Measurements from ENCODE around the gene GLOD4. TPM values are rescaled to one million over a fixed set of nuclear protein-coding genes. Genes with fewer than 3 reads are reported as not detected.

The GLOD4 gene
- total RNA-seq, 6 experiments from 2014 or later: 34.6 to 66.4 (median 39.9) TPM

DNA sequence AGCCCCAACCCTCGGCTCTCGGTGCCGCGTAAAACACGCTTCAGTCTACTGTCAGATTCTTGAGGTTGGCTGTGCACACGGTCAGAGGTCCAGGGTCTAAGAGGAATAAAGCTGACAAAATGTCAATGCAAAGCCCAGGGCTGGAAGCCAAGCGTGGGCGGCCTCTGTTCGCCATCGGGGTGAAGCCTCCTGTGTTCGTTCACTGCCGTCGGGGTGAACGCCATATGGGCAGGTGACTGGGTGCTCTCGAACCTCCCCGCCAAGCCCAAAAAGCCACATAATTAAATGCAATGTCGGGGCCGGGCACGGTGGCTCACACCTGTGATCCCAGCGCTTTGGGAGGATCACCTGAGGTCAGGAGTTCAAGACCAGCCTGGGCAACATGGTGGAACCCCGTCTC is 44.7 kb upstream of the GLOD4 start:
- TF ChIP-seq, protein P1, sequence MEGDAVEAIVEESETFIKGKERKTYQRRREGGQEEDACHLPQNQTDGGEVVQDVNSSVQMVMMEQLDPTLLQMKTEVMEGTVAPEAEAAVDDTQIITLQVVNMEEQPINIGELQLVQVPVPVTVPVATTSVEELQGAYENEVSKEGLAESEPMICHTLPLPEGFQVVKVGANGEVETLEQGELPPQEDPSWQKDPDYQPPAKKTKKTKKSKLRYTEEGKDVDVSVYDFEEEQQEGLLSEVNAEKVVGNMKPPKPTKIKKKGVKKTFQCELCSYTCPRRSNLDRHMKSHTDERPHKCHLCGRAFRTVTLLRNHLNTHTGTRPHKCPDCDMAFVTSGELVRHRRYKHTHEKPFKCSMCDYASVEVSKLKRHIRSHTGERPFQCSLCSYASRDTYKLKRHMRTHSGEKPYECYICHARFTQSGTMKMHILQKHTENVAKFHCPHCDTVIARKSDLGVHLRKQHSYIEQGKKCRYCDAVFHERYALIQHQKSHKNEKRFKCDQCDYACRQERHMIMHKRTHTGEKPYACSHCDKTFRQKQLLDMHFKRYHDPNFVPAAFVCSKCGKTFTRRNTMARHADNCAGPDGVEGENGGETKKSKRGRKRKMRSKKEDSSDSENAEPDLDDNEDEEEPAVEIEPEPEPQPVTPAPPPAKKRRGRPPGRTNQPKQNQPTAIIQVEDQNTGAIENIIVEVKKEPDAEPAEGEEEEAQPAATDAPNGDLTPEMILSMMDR (IDR thresholded peaks at IDR 0.05): no peak
- TF ChIP-seq POLR2A (IDR thresholded peaks at IDR 0.05): no peak
- DNase-seq (no peak), ATAC-seq (no peak)
- intact Hi-C loops (cut with DNase I): no loop called here
- Histone ChIP-seq H3K9me3 (no peaks in the 10 kb centered on the region), H3K27ac (no peak overlapping the region), H3K36me3 (no peaks in the 10 kb centered on the region), H3K4me3 (no peak overlapping the region), H3K4me1 (no peaks in the 10 kb centered on the region), H3K27me3 (no peaks in the 10 kb centered on the region)
- WGBS (ENCODE audit: insufficient coverage, low coverage, low lambda C conversion rate, missing lambda C conversion rate): 88% methylated on average over 8 of the region's 21 CpGs

- Histone ChIP-seq H3K4me1 (no peaks in the 10 kb centered on the region), H3K9me3 (no peaks in the 10 kb centered on the region), H3K36me3 (no peaks in the 10 kb centered on the region), H3K27me3 (no peaks in the 10 kb centered on the region), H3K4me3 (no peak overlapping the region), H3K27ac (no peak overlapping the region)
- DNase-seq (no peak), ATAC-seq (no peak)
- intact Hi-C loops (cut with DNase I): no loop called here
- WGBS (ENCODE audit: insufficient coverage, low coverage, low lambda C conversion rate, missing lambda C conversion rate): 71% methylated on average over 4 of the region's 17 CpGs
- TF ChIP-seq, protein P1 (IDR thresholded peaks at IDR 0.05): no peak
- no peak for TF ChIP-seq POLR2A (IDR thresholded peaks at IDR 0.05)
Observed at GRCh38 chr17:825216-825615, 43.1 kb upstream of the GLOD4 start.

- intact Hi-C loops (cut with DNase I): no loop called here
- TF ChIP-seq, protein P1 (IDR thresholded peaks at IDR 0.05): no peak
- TF ChIP-seq POLR2A (IDR thresholded peaks at IDR 0.05): no peak
- Histone ChIP-seq H3K4me1 (no peaks in the 10 kb centered on the region), H3K4me3 (no peak overlapping the region), H3K36me3 (no peaks in the 10 kb centered on the region), H3K9me3 (no peaks in the 10 kb centered on the region), H3K27me3 (no peaks in the 10 kb centered on the region), H3K27ac (no peak overlapping the region)
- DNase-seq (no peak), ATAC-seq (no peak)
- WGBS (ENCODE audit: insufficient coverage, low coverage, low lambda C conversion rate, missing lambda C conversion rate): 88% methylated on average over 16 of the region's 16 CpGs
Observed at GRCh38 chr17:824378-824777, 42.3 kb upstream of the GLOD4 start.

GRCh38 chr17:823501-823902 is 41.4 kb upstream of the GLOD4 start:
- Histone ChIP-seq H3K27me3 (no peaks in the 10 kb centered on the region), H3K4me1 (no peaks in the 10 kb centered on the region), H3K27ac (no peak overlapping the region), H3K9me3 (no peaks in the 10 kb centered on the region), H3K36me3 (no peaks in the 10 kb centered on the region), H3K4me3 (no peak overlapping the region)
- WGBS (ENCODE audit: insufficient coverage, low coverage, low lambda C conversion rate, missing lambda C conversion rate): 89% methylated on average over 3 of the region's 9 CpGs
- DNase-seq (no peak), ATAC-seq (no peak)
- intact Hi-C loops (cut with DNase I): no loop called here
- TF ChIP-seq, protein P1 (IDR thresholded peaks at IDR 0.05): no peak
- no peak for TF ChIP-seq POLR2A (IDR thresholded peaks at IDR 0.05)

DNA sequence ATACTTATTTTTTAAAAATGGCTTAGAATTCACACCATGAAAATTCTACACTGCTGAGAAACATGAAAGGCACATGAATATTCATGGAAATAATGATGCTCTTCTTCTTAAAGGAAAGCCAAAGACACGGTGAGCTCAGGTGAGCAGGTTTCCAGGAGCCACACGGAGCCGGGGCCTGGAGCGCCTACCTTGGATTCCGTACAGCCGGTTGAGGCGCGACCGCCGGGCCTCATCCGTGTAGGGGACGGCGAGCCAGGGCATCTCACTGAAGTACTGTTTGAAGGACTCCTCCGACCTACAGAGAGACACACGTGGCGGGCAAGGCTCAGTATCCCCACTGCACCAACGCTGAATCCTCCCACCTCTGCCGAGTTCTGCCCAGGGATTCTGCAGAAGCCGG is 37.2 kb upstream of the GLOD4 start:
- TF ChIP-seq, protein P1 (IDR thresholded peaks at IDR 0.05): no peak
- no peak for TF ChIP-seq POLR2A (IDR thresholded peaks at IDR 0.05)
- no peaks in the 10 kb centered on the region for H3K36me3 ChIP-seq
- no peak for ATAC-seq
- intact Hi-C loops (cut with DNase I): no loop called here
- no peak for DNase-seq
- no peaks in the 10 kb centered on the region for H3K27me3 ChIP-seq
- H3K9me3 ChIP-seq: no peaks in the 10 kb centered on the region
- no peaks in the 10 kb centered on the region for H3K4me1 ChIP-seq
- no peak overlapping the region for H3K27ac ChIP-seq
- H3K4me3 ChIP-seq: no peak overlapping the region
- WGBS (ENCODE audit: insufficient coverage, low coverage, low lambda C conversion rate, missing lambda C conversion rate): 86% methylated on average over 1 of the region's 19 CpGs
